ENCODE data around the gene TMEM240.
"Not testable (repeated sequence)": the region's sequence is repeated elsewhere in the genome, so short reads cannot be mapped to it uniquely, and the experiment has no call there.

The TMEM240 gene

DNA sequence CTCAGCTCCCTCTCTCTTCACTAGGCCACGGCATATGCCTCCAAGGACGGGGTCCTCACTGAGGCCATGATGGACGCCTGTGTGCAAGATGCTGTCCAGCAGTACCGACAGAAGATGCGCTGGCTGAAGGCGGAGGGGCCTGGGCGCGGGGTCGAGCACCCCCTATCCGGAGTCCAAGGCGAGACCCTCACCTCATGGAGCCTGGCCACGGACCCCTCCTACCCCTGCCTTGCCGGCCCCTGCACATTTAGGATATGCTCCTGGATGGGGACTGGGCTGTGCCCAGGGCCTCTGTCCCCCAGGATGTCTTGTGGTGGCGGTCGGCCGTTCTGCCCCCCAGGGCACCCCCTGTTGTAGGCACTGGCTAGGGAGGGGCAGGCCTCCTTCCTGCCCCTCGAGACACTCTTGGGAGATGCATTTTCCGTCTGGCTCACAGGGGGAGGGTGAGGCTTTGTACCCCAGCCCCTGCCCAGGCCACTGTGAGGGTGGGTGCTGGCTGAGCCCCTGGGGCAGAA, 44.9 kb downstream of the TMEM240 start:
- DNase-seq (ENCODE audit: low read depth in 2 of 2, low spot score in 1 of 2): not testable (repeated sequence)

DNA sequence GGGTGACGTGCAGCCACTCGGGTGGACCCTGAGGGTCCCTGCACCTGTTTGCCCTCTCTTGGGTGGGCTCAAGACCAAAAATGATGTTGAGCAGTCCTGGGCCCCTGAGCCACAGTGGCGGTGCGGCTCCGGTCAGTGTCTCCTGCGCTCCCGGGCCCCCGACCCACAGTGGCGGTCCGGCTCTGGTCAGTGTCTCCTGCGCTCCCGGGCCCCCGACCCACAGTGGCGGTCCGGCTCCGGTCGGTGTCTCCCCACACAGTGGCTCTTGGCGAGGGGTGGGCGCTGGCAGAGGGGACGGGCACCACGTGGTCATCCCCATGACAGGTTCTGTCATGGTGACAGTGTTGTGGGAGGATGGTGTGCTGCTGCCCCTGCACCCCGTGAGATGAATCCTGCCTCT, 46.1 kb downstream of the TMEM240 start:
- not testable (repeated sequence) for DNase-seq (ENCODE audit: low read depth in 2 of 2, low spot score in 1 of 2)

DNA sequence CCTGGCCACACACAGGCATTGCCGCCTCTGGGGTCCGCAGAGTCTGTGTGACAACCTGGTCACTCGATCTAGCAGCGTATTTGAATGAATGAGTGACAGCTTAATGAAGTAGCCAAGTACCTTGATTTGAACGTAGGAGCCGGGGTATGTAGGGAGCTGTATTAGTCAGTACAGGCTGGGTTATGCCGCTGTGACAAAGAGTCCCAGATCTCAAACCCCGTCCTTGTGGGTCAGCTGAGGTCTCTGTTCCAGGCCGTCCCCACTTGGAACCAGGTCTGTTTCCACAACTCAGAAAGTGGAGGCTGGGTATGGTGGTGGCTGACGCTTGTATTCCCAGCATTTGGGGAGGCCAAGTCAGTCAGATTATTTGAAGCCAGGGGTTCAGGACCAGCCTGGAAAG, 48.8 kb downstream of the TMEM240 start:
- no peak for DNase-seq (ENCODE audit: low read depth in 2 of 2, low spot score in 1 of 2)

DNA sequence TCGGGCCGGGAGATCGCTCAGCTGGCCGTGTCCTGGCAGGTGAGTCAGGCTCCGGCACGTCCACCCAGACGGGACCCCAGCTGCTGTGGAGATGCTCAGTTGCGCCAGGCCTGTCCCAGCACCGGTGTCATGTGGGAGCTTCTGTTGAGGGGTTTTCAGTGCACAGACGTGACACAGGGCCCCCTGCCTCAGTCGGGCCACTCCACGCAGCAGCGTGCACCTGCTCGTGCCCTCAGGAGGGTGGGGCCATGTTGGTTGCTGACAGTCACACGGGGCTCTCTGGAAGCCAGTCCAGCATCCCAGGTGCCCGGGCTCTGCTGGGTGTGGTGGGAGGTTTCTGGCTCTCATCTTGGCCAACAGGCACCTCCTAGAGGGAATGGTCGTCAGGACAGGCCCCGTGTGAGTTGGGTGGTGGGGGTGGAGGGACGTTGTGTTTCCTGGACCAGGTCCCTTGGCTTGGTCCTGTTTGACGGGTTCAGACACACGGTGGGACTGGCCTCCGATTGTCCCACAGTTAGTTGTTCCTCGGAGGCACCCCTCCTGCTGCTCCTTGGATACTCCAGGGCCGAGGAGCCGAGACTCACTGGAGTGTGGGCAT, 49.7 kb downstream of the TMEM240 start:
- no peak for DNase-seq (ENCODE audit: low read depth in 2 of 2, low spot score in 1 of 2)

DNA sequence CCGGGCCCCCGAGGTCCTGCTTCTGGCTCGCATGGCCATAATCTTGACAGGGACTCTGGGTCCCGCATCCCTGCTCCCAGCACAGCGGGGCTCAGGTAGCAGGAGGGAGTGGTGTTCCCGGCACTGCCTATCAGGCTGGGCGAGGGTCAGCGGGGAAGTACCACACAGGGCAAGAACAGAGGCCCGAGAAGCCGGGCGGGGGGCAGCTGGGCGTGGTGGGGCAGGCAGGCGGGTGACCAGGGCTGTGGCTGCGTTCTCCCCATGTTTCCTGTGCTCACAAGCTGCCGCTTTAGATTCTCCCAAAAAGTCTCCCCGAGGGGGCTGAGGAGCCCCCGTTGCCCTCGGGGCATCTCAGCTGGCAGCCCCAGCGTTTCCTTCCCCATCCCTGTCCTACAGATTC, 50.6 kb downstream of the TMEM240 start:
- no peak for DNase-seq (ENCODE audit: low read depth in 2 of 2, low spot score in 1 of 2)

DNA sequence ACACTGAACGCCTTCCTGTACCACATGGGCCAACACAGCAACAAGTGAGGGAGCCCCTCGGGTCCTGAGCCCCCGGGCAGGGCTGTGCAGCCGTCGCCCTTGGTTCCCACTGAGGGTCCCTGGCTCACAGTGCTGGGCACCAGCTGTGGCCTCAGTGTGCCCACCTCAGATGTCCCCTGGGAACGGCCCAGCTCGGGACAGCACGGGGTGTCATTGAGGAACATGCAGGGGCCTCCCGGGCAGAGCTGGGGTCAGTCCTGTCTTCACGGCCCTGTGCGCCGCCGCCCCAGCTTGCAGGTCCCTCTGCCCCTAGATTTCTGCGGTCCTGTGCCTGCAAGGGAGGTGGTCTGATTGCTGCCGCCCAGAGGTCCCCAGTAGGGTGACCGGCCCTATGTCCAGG, 51.2 kb downstream of the TMEM240 start:
- no peak for DNase-seq (ENCODE audit: low read depth in 2 of 2, low spot score in 1 of 2)

DNA sequence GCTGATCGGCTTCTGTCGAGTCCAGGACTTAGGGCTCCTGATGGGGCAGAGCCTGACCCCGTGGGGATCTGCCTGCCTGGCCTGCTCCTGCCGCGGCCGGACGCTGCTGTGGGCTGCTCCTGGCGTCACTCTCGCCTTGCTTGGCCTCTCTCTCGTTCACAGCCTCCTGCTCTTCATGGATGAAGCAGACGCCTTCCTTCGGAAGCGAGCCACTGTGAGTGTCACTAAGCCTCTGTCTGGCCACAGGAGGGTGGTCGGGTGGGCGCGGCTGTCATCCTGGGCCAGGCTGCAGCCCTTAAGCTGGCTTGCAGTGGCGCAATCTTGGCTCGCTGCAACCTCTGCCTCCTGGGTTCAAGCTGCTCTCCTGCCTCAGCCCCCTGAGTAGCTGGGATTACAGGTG, 52.7 kb downstream of the TMEM240 start:
- DNase-seq (ENCODE audit: low read depth in 2 of 2, low spot score in 1 of 2): no peak

DNA sequence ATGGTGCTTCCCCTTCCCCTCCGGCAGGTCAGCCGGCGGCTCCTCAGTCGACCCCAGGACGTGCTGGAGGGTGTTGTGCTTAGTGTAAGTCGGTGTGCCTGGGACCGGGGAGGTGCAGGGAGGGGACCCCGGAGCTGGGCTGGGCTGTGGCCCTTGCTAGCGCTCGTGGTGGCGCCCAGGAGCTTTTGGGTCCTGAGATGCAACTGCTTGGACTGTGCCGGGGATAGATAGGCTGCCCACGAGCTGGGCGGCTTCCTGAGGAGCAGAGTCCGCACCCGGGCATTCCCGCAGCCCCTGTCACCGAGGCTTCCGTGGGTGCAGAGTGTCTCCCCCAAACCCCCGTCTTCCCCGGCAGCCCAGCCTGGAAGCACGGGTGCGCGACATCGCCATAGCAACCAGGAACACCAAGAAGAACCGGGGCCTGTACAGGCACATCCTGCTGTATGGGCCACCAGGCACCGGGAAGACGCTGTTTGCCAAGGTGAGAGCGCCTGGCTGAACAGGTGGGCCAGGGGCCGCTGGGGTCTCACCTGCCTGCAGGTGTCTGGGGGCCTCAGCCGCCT, 54.6 kb downstream of the TMEM240 start:
- not testable (repeated sequence) for DNase-seq (ENCODE audit: low read depth in 2 of 2, low spot score in 1 of 2)

DNA sequence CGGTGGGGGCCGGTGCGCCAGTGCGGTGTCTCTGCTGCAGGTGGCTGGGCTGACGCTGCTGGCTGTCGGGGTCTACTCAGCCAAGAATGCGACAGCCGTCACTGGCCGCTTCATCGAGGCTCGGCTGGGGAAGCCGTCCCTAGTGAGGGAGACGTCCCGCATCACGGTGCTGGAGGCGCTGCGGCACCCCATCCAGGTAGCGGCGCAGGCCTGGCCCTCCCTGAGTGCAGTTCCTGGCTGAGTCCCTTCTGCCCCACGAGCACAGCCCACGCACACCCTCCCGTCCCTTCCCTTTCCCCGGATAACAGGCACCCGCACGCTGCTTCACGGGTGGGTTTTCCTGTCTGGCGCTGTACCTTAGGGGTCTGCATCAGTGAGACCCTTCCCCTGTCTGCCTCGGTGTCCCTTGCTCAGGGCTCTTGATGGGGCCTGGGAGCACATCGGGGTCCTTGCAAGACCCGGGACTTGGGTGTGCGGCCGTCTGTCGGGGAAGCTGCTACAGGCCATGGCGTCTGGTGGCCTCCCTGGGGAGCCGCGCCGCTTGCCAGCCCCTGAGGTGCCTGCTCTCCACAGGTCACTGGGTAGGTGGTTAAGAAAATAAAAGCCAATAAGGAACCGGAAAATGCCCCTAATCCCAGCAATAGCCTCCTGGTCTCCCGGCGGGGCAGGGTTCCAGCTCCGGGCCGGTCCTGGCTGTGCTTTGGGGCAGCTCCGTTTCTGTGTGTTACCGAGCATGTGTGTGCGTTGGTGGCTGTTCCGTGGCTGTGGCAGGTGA, 55.3 kb downstream of the TMEM240 start:
- not testable (repeated sequence) for DNase-seq (ENCODE audit: low read depth in 2 of 2, low spot score in 1 of 2)
